ENCODE results near the gene USP46. TPM values are rescaled to one million over a fixed set of nuclear protein-coding genes. Genes with fewer than 3 reads are reported as not detected.

Gene USP46
- total RNA-seq, 1 experiment from 2014 or later, result 16.8 TPM

DNA sequence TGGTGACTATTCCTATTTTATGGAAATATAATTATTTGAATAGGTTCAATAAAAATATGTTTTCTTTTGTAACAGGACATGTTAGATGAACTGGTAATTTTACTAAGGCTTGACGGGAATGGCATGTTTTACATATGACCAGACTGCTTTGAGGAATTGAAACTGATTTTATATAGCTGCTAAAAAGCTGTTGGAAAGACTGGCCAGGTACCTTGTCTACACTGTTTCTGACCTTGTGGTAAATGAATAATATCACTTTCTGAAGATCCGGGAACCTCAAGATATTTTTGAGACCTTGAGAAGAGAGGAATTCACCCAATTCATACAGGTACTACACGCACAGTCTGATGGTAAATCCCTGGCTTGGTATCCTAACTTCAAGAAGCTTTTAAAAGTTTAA lies 42.1 kb upstream of the USP46 start:
- H3K27me3 Mint-ChIP-seq (ENCODE audit: insufficient read depth, unreplicated experiment), result no peaks in the 10 kb centered on the region
- H3K4me1 Mint-ChIP-seq (ENCODE audit: insufficient read depth, unreplicated experiment), result peaks cover 9% of the 10 kb centered on the region
- DNase-seq (ENCODE audit: unreplicated experiment), result no peak
- no peak overlapping the region for H3K27ac Mint-ChIP-seq (ENCODE audit: low read depth, unreplicated experiment)
- no peak overlapping the region for H3K4me3 Mint-ChIP-seq (ENCODE audit: unreplicated experiment)
- TF ChIP-seq, protein P1, sequence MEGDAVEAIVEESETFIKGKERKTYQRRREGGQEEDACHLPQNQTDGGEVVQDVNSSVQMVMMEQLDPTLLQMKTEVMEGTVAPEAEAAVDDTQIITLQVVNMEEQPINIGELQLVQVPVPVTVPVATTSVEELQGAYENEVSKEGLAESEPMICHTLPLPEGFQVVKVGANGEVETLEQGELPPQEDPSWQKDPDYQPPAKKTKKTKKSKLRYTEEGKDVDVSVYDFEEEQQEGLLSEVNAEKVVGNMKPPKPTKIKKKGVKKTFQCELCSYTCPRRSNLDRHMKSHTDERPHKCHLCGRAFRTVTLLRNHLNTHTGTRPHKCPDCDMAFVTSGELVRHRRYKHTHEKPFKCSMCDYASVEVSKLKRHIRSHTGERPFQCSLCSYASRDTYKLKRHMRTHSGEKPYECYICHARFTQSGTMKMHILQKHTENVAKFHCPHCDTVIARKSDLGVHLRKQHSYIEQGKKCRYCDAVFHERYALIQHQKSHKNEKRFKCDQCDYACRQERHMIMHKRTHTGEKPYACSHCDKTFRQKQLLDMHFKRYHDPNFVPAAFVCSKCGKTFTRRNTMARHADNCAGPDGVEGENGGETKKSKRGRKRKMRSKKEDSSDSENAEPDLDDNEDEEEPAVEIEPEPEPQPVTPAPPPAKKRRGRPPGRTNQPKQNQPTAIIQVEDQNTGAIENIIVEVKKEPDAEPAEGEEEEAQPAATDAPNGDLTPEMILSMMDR (IDR thresholded peaks at IDR 0.05; ENCODE audit: unreplicated experiment), result no peak
- H3K9me3 Mint-ChIP-seq (ENCODE audit: unreplicated experiment), result no peaks in the 10 kb centered on the region
- intact Hi-C loops (cut with micrococcal nuclease), result no loop called here
- ChIA-PET POLR2A (interaction anchor here (0.6 kb wide), 1 partner anchor 887 kb away, joined by 3 read pairs; no protein-coding TSS in a partner anchor), CTCF (interaction anchor here (1.3 kb wide), 1 partner anchor 156 kb away, joined by 5 read pairs; no protein-coding TSS in a partner anchor)
- no peaks in the 10 kb centered on the region for H3K36me3 Mint-ChIP-seq (ENCODE audit: insufficient read depth, unreplicated experiment)
- no TSS peak for BruUV-seq (replicated peaks)

DNA sequence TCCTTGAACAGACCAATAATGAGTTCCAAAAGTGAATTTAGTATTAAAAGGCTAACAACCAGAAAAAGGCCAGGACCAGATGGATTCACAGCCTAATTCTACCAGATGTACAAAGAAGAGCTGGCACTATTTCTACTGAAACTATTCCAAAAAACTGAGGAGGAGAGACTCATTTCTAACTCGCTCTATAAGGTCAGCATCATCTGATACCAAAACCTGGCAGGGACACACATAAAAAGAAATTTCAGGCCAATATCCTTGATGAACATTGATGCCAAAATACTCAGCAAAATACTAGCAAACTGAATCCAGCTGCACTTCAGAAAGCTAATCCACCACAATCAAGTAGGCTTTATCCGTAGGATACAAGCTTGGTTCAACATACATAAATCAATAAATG lies 35.8 kb upstream of the USP46 start:
- H3K27me3 Mint-ChIP-seq (ENCODE audit: insufficient read depth, unreplicated experiment), result no peaks in the 10 kb centered on the region
- intact Hi-C loops (cut with micrococcal nuclease), result no loop called here
- ChIA-PET CTCF (interaction anchor here (0.7 kb wide), 1 partner anchor 48 kb away, joined by 3 read pairs; no protein-coding TSS in a partner anchor), POLR2A (interaction anchor here (0.8 to 2.5 kb wide), 3 partner anchors 18 to 122 kb away, joined by 3 to 7 read pairs (median 5); no protein-coding TSS in a partner anchor)
- DNase-seq (ENCODE audit: unreplicated experiment), result no peak
- H3K36me3 Mint-ChIP-seq (ENCODE audit: insufficient read depth, unreplicated experiment), result no peaks in the 10 kb centered on the region
- H3K4me3 Mint-ChIP-seq (ENCODE audit: unreplicated experiment), result no peak overlapping the region
- no peak overlapping the region for H3K27ac Mint-ChIP-seq (ENCODE audit: low read depth, unreplicated experiment)
- TF ChIP-seq, protein P1 (IDR thresholded peaks at IDR 0.05; ENCODE audit: unreplicated experiment), result no peak
- no TSS peak for BruUV-seq (replicated peaks)
- H3K4me1 Mint-ChIP-seq (ENCODE audit: insufficient read depth, unreplicated experiment), result peaks cover 11% of the 10 kb centered on the region
- peaks cover 15% of the 10 kb centered on the region for H3K9me3 Mint-ChIP-seq (ENCODE audit: unreplicated experiment)

DNA sequence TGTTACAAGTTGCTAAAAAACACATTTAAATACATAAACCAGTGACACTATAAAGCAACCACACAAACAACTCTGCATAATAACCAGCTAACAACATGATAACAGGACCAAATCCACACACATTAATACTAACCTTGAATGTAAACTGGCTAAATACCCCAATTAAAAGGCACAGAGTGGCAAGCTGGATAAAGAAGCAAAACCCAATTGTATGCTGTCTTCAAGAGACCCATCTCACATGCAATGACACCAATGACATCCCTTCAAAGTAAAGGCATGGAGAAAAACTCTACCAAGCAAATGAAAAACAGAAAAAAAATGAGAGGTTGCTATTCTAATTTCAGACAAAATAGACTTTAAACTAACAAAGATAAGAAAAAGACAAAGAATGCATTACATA lies 34.4 kb upstream of the USP46 start:
- H3K27ac Mint-ChIP-seq (ENCODE audit: low read depth, unreplicated experiment), result no peak overlapping the region
- H3K36me3 Mint-ChIP-seq (ENCODE audit: insufficient read depth, unreplicated experiment), result no peaks in the 10 kb centered on the region
- no peak for DNase-seq (ENCODE audit: unreplicated experiment)
- ChIA-PET CTCF (interaction anchor here (0.6 kb wide), 1 partner anchor 92 kb away, joined by 4 read pairs; no protein-coding TSS in a partner anchor), POLR2A (no interaction called here)
- no TSS peak for BruUV-seq (replicated peaks)
- TF ChIP-seq, protein P1 (IDR thresholded peaks at IDR 0.05; ENCODE audit: unreplicated experiment), result no peak
- peaks cover 15% of the 10 kb centered on the region for H3K9me3 Mint-ChIP-seq (ENCODE audit: unreplicated experiment)
- H3K4me3 Mint-ChIP-seq (ENCODE audit: unreplicated experiment), result no peak overlapping the region
- H3K27me3 Mint-ChIP-seq (ENCODE audit: insufficient read depth, unreplicated experiment), result no peaks in the 10 kb centered on the region
- intact Hi-C loops (cut with micrococcal nuclease), result no loop called here
- peaks cover 11% of the 10 kb centered on the region for H3K4me1 Mint-ChIP-seq (ENCODE audit: insufficient read depth, unreplicated experiment)

DNA sequence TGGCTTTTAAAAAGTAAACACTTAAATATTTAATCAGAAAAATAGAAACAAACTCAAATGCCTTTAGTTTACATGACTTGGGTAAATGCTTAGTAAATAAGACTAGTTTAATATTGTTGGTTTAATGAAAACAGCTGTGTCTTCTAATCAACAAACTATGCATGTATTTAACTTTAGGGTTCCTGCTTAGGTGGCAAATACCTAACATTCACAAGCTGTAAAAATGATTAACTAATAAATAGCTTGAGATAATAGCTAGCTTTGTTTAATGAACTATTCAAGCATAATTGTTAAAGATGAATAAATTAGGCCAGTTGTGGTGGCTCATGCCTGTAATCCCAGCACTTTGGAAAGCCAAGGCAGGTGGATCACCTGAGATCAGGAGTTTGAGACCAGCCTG lies 30.0 kb upstream of the USP46 start:
- H3K9me3 Mint-ChIP-seq (ENCODE audit: unreplicated experiment), result peaks cover 12% of the 10 kb centered on the region
- no peak overlapping the region for H3K4me3 Mint-ChIP-seq (ENCODE audit: unreplicated experiment)
- H3K4me1 Mint-ChIP-seq (ENCODE audit: insufficient read depth, unreplicated experiment), result no peaks in the 10 kb centered on the region
- H3K27me3 Mint-ChIP-seq (ENCODE audit: insufficient read depth, unreplicated experiment), result no peaks in the 10 kb centered on the region
- POLR2A ChIA-PET, result interaction anchor here (1.0 kb wide), 1 partner anchor 10 kb away, joined by 4 read pairs; no protein-coding TSS in a partner anchor
- no peak for DNase-seq (ENCODE audit: unreplicated experiment)
- BruUV-seq (replicated peaks), result no TSS peak
- no peaks in the 10 kb centered on the region for H3K36me3 Mint-ChIP-seq (ENCODE audit: insufficient read depth, unreplicated experiment)
- intact Hi-C loops (cut with micrococcal nuclease), result no loop called here
- H3K27ac Mint-ChIP-seq (ENCODE audit: low read depth, unreplicated experiment), result no peak overlapping the region
- TF ChIP-seq, protein P1 (IDR thresholded peaks at IDR 0.05; ENCODE audit: unreplicated experiment), result no peak
- CTCF ChIA-PET, result interaction anchor here (0.7 to 1.2 kb wide), 2 partner anchors 75 to 294 kb away, joined by 4 read pairs; no protein-coding TSS in a partner anchor

Data from MCF 10A (cell line).